ENCODE measurements around the gene ODF4.

Gene ODF4

GRCh38 chr17:8384801-8385378 lies 45.2 kb downstream of the ODF4 start:
- no peak for DNase-seq (ENCODE audit: insufficient read length, low spot score)
- TF ChIP-seq CTCF (IDR thresholded peaks at IDR 0.05; ENCODE audit: insufficient read depth, missing control alignments), result no peak
- no peak for FAIRE-seq

GRCh38 chr17:8386841-8387240 lies 47.2 kb downstream of the ODF4 start:
- no peak for TF ChIP-seq CTCF (IDR thresholded peaks at IDR 0.05; ENCODE audit: insufficient read depth, missing control alignments)
- no peak for FAIRE-seq
- no peak for DNase-seq (ENCODE audit: insufficient read length, low spot score)

- no peak for FAIRE-seq
- DNase-seq (ENCODE audit: insufficient read length, low spot score), result no peak
- TF ChIP-seq CTCF (IDR thresholded peaks at IDR 0.05; ENCODE audit: insufficient read depth, missing control alignments), result no peak
Observed at GRCh38 chr17:8387914-8388651, 48.4 kb downstream of the ODF4 start.

- TF ChIP-seq CTCF (IDR thresholded peaks at IDR 0.05; ENCODE audit: insufficient read depth, missing control alignments), result no peak
- FAIRE-seq, result no peak
- DNase-seq (ENCODE audit: insufficient read length, low spot score), result no peak
Observed at GRCh38 chr17:8391711-8392110, 52.1 kb downstream of the ODF4 start.

- no peak for FAIRE-seq
- no peak for TF ChIP-seq CTCF (IDR thresholded peaks at IDR 0.05; ENCODE audit: insufficient read depth, missing control alignments)
- no peak for DNase-seq (ENCODE audit: insufficient read length, low spot score)
Observed at GRCh38 chr17:8392274-8392673, 52.6 kb downstream of the ODF4 start.

- FAIRE-seq, result no peak
Observed at GRCh38 chr17:8392674-8393469, 53.2 kb downstream of the ODF4 start.

More at GRCh38 chr17:8392674-8393469, 53.2 kb downstream of the ODF4 start:
- no peak for TF ChIP-seq CTCF (IDR thresholded peaks at IDR 0.05; ENCODE audit: insufficient read depth, missing control alignments)
- no peak for DNase-seq (ENCODE audit: insufficient read length, low spot score)
